HepG2 (cell line): ENCODE results near the gene CREM.

Experiments
- KLF11 ChIP-seq: IDR thresholded peaks from 2 replicates; pipeline ENCODE4 v1.6.1; 2016; ENCODE audit warnings: missing compliant biosample characterization
- ZNF138 ChIP-seq: sonication (generic); formaldehyde crosslinking; IDR thresholded peaks from 2 replicates; pipeline ENCODE4 v1.5.0; 2020; ENCODE audit warnings: mild to moderate bottlenecking, low read depth, missing genetic modification reagents

GRCh38 chr10:35172574-35172973, 45.9 kb downstream of the CREM start:
- TF ChIP-seq KLF11 (CRISPR knock-in tag) (no peak), ZNF138 (CRISPR knock-in tag) (no peak)
